Rectal smooth muscle tissue (tissue), 1 donor: Measurements from ENCODE around the gene CCDC57.
"Not testable (repeated sequence)": the region's sequence is repeated elsewhere in the genome, so short reads cannot be mapped to it uniquely, and the experiment has no call there.

Source experiments
- H3K27ac ChIP-seq: one replicate; pipeline ENCODE4 v1.7.0; 2013; ENCODE audit warnings: low read depth, low read length, inconsistent platforms
- H3K27me3 ChIP-seq: one replicate; pipeline ENCODE4 v1.7.0; 2013; ENCODE audit warnings: low read length; ENCODE audit not compliant: control insufficient read depth, insufficient read depth
- H3K36me3 ChIP-seq: one replicate; pipeline ENCODE4 v1.7.0; 2013; ENCODE audit warnings: low read length; ENCODE audit not compliant: control insufficient read depth, insufficient read depth
- H3K4me1 ChIP-seq: one replicate; pipeline ENCODE4 v1.7.0; 2013; ENCODE audit warnings: low read length; ENCODE audit not compliant: control insufficient read depth, insufficient read depth
- H3K4me3 ChIP-seq: one replicate; pipeline ENCODE4 v1.7.0; 2013; ENCODE audit warnings: low read length
- H3K9ac ChIP-seq: one replicate; pipeline ENCODE4 v1.7.0; 2013; ENCODE audit warnings: low read length

The CCDC57 gene

GRCh38 chr17:82152114-82152513, 60.5 kb downstream of the CCDC57 start:
- H3K4me3 ChIP-seq, result no peak overlapping the region
- no peak overlapping the region for H3K27ac ChIP-seq
- H3K36me3 ChIP-seq, result peaks cover 6% of the 10 kb centered on the region
- no peaks in the 10 kb centered on the region for H3K4me1 ChIP-seq
- H3K9ac ChIP-seq, result no peak overlapping the region
- H3K27me3 ChIP-seq, result peaks cover 4% of the 10 kb centered on the region

DNA sequence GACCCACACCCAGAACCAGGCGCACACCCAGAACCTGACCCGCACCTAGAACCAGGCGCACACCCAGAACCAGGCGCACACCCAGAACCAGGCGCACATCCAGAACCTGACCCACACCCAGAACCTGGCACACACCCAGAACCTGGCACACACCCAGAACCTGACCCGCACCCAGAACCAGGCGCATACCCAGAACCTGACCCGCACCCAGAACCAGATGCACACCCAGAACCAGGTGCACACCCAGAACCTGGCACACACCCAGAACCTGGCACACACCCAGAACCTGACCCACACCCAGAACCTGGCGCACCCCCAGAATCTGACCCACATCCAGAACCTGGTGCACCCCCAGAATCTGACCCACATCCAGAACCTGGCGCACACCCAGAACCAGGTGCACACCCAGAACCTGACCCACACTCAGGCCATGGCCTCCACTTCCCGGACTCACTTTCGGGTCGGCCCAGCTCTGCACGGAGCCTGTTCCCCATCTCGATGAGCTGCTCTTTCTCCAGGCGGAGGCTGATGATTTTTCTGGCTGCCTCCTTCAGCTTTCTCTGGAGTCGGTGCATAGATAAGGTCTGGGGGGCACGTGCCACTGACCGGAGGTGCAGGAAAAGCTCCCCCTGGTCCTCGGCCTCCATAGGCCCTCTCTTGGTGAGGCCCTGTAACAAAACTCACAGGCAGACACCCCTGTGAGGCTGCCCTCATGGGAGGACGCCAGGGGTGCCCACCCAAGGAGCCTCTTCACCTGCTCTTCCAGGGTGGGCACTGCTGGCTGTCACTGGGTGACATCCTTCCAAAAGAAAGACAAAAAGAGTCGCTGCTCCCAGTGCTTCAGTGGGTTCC, 61.3 kb downstream of the CCDC57 start:
- Histone ChIP-seq H3K9ac (no peak overlapping the region), H3K27me3 (peaks cover 4% of the 10 kb centered on the region), H3K36me3 (peaks cover 6% of the 10 kb centered on the region), H3K4me3 (no peak overlapping the region), H3K27ac (no peak overlapping the region), H3K4me1 (no peaks in the 10 kb centered on the region)

GRCh38 chr17:82149401-82150099, 63.1 kb downstream of the CCDC57 start:
- H3K27ac ChIP-seq, result no peak overlapping the region
- H3K9ac ChIP-seq, result no peak overlapping the region
- H3K27me3 ChIP-seq, result peaks cover 4% of the 10 kb centered on the region
- no peaks in the 10 kb centered on the region for H3K4me1 ChIP-seq
- H3K36me3 ChIP-seq, result peaks cover 6% of the 10 kb centered on the region
- H3K4me3 ChIP-seq, result no peak overlapping the region

- no peaks in the 10 kb centered on the region for H3K4me1 ChIP-seq
- H3K4me3 ChIP-seq, result no peak overlapping the region
- H3K36me3 ChIP-seq, result peaks cover under 1% of the 10 kb centered on the region
- no peaks in the 10 kb centered on the region for H3K27me3 ChIP-seq
- no peak overlapping the region for H3K9ac ChIP-seq
- no peak overlapping the region for H3K27ac ChIP-seq
These were observed 63.6 kb downstream of the CCDC57 start for GRCh38 chr17:82148997-82149396.

DNA sequence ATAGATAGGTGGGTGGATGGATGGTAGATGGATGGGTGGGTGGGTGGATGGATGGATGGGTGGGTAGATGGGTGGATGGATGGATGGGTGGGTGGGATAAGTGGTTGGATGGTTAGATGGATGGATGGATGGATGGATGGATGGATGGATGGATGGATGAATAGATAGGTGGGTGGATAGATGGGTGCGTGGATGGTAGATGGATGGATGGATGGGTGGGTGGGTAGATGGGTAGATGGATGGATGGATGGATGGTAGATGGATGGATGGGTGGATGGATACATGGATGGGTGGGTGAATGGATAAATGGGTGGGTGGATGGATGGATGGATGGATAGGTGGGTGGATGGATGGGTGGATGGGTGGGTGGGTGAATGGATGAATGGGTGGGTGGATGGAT, 64.6 kb downstream of the CCDC57 start:
- Histone ChIP-seq H3K4me1 (no peaks in the 10 kb centered on the region), H3K4me3 (no peak overlapping the region), H3K27ac (no peak overlapping the region), H3K9ac (no peak overlapping the region), H3K27me3 (no peaks in the 10 kb centered on the region), H3K36me3 (no peaks in the 10 kb centered on the region)

DNA sequence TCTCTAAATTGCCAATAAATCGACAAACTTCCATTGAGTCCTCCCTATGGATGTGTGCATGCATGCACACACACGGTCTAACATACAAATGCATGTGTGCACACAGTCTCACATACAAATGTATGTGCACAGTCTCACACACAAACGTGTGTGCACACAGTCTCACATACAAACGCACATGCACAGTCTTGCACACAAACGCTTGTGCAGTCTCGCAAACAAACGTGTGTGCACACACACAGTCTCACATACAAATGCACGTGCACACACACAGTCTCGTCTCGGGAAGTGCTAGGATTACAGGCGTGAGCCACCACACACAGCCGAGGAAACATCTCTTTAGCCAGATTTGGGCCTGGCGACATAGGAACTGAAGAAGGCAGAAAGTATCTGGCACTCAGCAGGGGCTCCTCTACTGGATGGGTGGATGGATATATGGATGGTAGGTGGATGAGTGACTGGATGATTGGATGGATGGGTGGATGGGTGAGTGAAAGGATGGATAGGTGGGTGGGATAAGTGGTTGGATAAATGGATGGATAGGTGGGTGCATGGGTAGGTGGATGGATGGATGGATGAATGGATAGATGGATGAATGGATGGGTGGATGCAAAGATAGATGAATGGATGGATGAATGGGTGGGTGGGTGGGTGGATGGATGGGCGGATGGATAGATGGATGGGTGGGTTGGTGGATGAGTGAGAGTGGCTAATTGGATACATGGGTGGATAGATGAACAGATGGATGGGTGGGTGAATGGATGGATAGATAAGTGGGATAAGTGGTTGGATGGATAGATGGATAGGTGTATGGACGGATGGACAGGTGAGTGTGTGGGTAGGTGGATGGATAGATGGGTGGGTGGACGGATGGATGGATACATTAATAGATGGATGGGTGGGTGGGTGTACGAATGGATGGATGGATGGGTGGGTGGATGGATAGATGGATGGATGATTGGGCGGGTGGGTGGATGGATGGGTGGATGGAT, 65.7 kb downstream of the CCDC57 start:
- no peak overlapping the region for H3K27ac ChIP-seq
- H3K4me1 ChIP-seq, result no peaks in the 10 kb centered on the region
- H3K9ac ChIP-seq, result no peak overlapping the region
- H3K27me3 ChIP-seq, result no peaks in the 10 kb centered on the region
- H3K4me3 ChIP-seq, result no peak overlapping the region
- no peaks in the 10 kb centered on the region for H3K36me3 ChIP-seq

DNA sequence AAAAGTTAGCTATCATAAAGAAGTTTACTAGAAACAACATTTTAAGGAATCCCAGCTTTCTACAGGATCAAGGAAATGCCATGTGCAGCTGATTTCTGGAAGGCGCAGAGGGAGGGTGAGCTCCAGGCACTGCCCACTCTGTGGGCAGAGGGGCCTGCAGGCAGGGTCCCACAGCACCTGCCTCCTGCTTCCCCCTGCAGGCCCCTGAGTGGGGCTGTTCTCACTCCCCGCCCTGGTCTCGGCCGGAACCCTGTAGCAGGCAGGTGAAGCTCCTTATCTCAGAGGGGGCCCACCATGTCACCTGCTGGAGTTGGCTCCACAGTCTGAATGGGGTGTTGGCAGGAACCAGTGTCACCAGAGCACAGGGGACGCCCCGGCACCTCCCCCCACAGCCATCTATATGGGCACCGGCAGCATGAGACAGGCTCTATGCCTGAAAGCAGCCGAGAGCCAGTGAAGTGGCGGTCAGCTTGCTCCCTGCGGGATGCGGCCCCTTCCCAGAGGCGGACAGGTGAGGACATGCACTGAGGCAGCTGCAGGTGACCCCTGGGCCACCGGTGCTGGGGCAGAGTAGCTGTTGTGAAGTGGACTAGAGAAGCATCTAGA, 67.0 kb downstream of the CCDC57 start:
- no peak overlapping the region for H3K9ac ChIP-seq
- H3K36me3 ChIP-seq, result no peaks in the 10 kb centered on the region
- H3K27me3 ChIP-seq, result no peaks in the 10 kb centered on the region
- no peak overlapping the region for H3K27ac ChIP-seq
- no peak overlapping the region for H3K4me3 ChIP-seq
- no peaks in the 10 kb centered on the region for H3K4me1 ChIP-seq

- Histone ChIP-seq H3K36me3 (no peaks in the 10 kb centered on the region), H3K4me1 (no peaks in the 10 kb centered on the region), H3K27me3 (no peaks in the 10 kb centered on the region), H3K4me3 (no peak overlapping the region), H3K9ac (no peak overlapping the region), H3K27ac (no peak overlapping the region)
These were observed 69.3 kb downstream of the CCDC57 start for GRCh38 chr17:82143333-82143732.

GRCh38 chr17:82139961-82140360, 72.7 kb downstream of the CCDC57 start:
- H3K27me3 ChIP-seq, H3K4me3 ChIP-seq, H3K9ac ChIP-seq, H3K27ac ChIP-seq, H3K36me3 ChIP-seq, H3K4me1 ChIP-seq: not testable (repeated sequence)

- H3K27ac ChIP-seq, result no peak overlapping the region
- no peaks in the 10 kb centered on the region for H3K36me3 ChIP-seq
- no peak overlapping the region for H3K9ac ChIP-seq
- H3K27me3 ChIP-seq, result no peaks in the 10 kb centered on the region
- no peaks in the 10 kb centered on the region for H3K4me1 ChIP-seq
- H3K4me3 ChIP-seq, result no peak overlapping the region
These were observed 74.1 kb downstream of the CCDC57 start for GRCh38 chr17:82138511-82138992.

DNA sequence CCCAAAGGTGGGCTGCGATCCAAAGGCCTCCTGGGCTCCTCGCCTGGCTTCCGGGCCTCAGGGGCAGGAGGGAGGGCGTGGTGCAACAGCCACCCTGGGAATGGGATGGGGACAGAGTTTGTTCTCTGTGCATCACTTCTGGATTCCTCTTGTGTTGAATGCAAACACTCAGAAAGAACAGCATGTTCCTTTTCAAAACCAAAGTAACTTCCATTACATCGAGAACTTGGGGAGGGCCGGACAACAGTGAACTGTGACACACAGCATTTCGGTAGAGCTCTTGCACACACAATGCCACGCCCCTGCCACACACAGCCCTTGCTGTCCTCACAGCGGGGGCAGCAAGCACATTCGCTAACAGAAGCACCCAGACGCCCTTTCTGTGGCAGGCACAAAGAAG, 78.5 kb downstream of the CCDC57 start:
- Histone ChIP-seq H3K36me3 (no peaks in the 10 kb centered on the region), H3K27ac (no peak overlapping the region), H3K4me3 (no peak overlapping the region), H3K4me1 (no peaks in the 10 kb centered on the region), H3K9ac (no peak overlapping the region), H3K27me3 (no peaks in the 10 kb centered on the region)
